Neuronal stem cell (in vitro differentiated cells): ENCODE measurements around the gene KCNQ1.

ENCODE experiments used
- DNase-seq: peaks from one replicate; pipeline ENCODE4 v3.0.0-alpha.2; 2013; ENCODE audit warnings: low spot score
- H2AFZ ChIP-seq: one replicate; pipeline ENCODE4 v1.6.1; 2013; ENCODE audit warnings: mild to moderate bottlenecking, low read length, inconsistent platforms
- H2AK5ac ChIP-seq: 2 replicates; pipeline ENCODE4 v1.6.1; 2013; ENCODE audit warnings: low read depth, mild to moderate bottlenecking, inconsistent platforms, low read length, moderate library complexity, mixed read lengths
- H2BK120ac ChIP-seq: 2 replicates; pipeline ENCODE4 v1.6.1; 2013; ENCODE audit warnings: low read depth, mild to moderate bottlenecking, inconsistent platforms, low read length, moderate library complexity, mixed read lengths
- H2BK12ac ChIP-seq: one replicate; pipeline ENCODE4 v1.6.1; 2013; ENCODE audit warnings: low read length, inconsistent platforms
- H2BK15ac ChIP-seq: 2 replicates; pipeline ENCODE4 v1.6.1; 2013; ENCODE audit warnings: mild to moderate bottlenecking, low read length, inconsistent platforms, mixed read lengths
- H2BK5ac ChIP-seq: one replicate; pipeline ENCODE4 v1.6.1; 2013; ENCODE audit warnings: inconsistent platforms, mild to moderate bottlenecking, low read length, moderate library complexity
- H3K14ac ChIP-seq: one replicate; pipeline ENCODE4 v1.6.1; 2013; ENCODE audit warnings: low read length, inconsistent platforms
- H3K18ac ChIP-seq: 2 replicates; pipeline ENCODE4 v1.6.1; 2013; ENCODE audit warnings: low read length, inconsistent platforms
- H3K23ac ChIP-seq: 2 replicates; pipeline ENCODE4 v1.6.1; 2013; ENCODE audit warnings: low read depth, mild to moderate bottlenecking, mixed read lengths, low read length, inconsistent platforms; ENCODE audit not compliant: poor library complexity
- H3K27ac ChIP-seq: replicated peaks from 3 replicates; pipeline ENCODE4 v1.5.1; 2013; ENCODE audit warnings: low read length, inconsistent platforms
- H3K27me3 ChIP-seq, 3 experiments: 2 replicates each; pipeline ENCODE4 v1.6.1; 2013; ENCODE audit warnings: low read length in 3 of 3, mild to moderate bottlenecking in 2 of 3, inconsistent platforms in 1 of 3, low read depth in 1 of 3, mixed read lengths in 1 of 3, moderate library complexity in 1 of 3; ENCODE audit not compliant: control insufficient read depth in 3 of 3, insufficient read depth in 3 of 3
- H3K36me3 ChIP-seq, 2 donors: replicated peaks in 1 of 2; 2 replicates each; pipeline ENCODE4 v1.6.1; 2013; ENCODE audit warnings: low read length in 2 of 2; ENCODE audit not compliant: control insufficient read depth in 2 of 2, insufficient read depth in 2 of 2
- H3K4ac ChIP-seq: 2 replicates; pipeline ENCODE4 v1.6.1; 2013; ENCODE audit warnings: inconsistent platforms, mild to moderate bottlenecking, low read length, moderate library complexity
- H3K4me1 ChIP-seq, 2 donors: 1 replicate in 1 of 2; 2 replicates in 1 of 2; pipeline ENCODE4 v1.6.1; 2013; ENCODE audit warnings: low read length in 2 of 2, low read depth in 1 of 2; ENCODE audit not compliant: control insufficient read depth in 2 of 2, insufficient read depth in 1 of 2
- H3K4me2 ChIP-seq: one replicate; pipeline ENCODE4 v1.6.1; 2013; ENCODE audit warnings: mild to moderate bottlenecking, low read length, inconsistent platforms; ENCODE audit not compliant: insufficient read depth, poor library complexity, severe bottlenecking
- H3K4me3 ChIP-seq, 2 donors: 2 replicates each; pipeline ENCODE4 v1.5.1; 2013; ENCODE audit warnings: low read length in 2 of 2, mild to moderate bottlenecking in 2 of 2, inconsistent platforms in 1 of 2, moderate library complexity in 1 of 2
- H3K79me1 ChIP-seq: one replicate; pipeline ENCODE4 v1.6.1; 2013; ENCODE audit warnings: low read depth, mild to moderate bottlenecking, inconsistent platforms, low read length, moderate library complexity
- H3K9ac ChIP-seq: one replicate; pipeline ENCODE4 v1.6.1; 2013; ENCODE audit warnings: mild to moderate bottlenecking, low read depth, low read length, inconsistent platforms; ENCODE audit not compliant: poor library complexity
- H3K9me3 ChIP-seq, 2 donors: replicated peaks in 1 of 2; 2 replicates each; pipeline versions ENCODE3 to v1.6.1; 2013; ENCODE audit warnings: low read length in 2 of 2, mild to moderate bottlenecking in 2 of 2, inconsistent platforms in 1 of 2, low read depth in 1 of 2, mixed read lengths in 1 of 2, moderate library complexity in 1 of 2; ENCODE audit not compliant: control insufficient read depth in 2 of 2, insufficient read depth in 1 of 2
- H4K8ac ChIP-seq: one replicate; pipeline ENCODE4 v1.6.1; 2013; ENCODE audit warnings: low read depth, mild to moderate bottlenecking, inconsistent platforms, low read length, moderate library complexity
- H4K91ac ChIP-seq: one replicate; pipeline ENCODE4 v1.6.1; 2013; ENCODE audit warnings: low read length, low read depth, mild to moderate bottlenecking, inconsistent platforms; ENCODE audit not compliant: poor library complexity
- WGBS, 2 donors: extraction: QIAGEN DNeasy Blood & Tissue Kit; methylation state at CpG; one replicate each; pipeline ENCODE4 v1.1.7; 2013; ENCODE audit warnings: missing lambda C conversion rate in 2 of 2, mixed read lengths in 1 of 2; ENCODE audit not compliant: insufficient read length in 2 of 2, insufficient replicate concordance in 1 of 2; ENCODE audit errors: extremely low coverage in 2 of 2; 5-methylcytosine and 5-hydroxymethylcytosine counted together

KCNQ1 gene

GRCh38 chr11:2734181-2735052 is 289.6 kb downstream of the KCNQ1 start:
- no peak overlapping the region for H4K91ac ChIP-seq
- H3K79me1 ChIP-seq, result no peaks in the 10 kb centered on the region
- peak overlapping the region; percentile 27 for H2BK15ac ChIP-seq
- H3K23ac ChIP-seq, result no peak overlapping the region
- no CpG with 5 or more reads among the region's 32 CpGs for WGBS, 2 donors
- H3K4ac ChIP-seq, result peak overlapping the region; percentile 100
- H3K4me2 ChIP-seq, result no peak overlapping the region
- peak overlapping the region; percentile 95 for H2BK5ac ChIP-seq
- no peaks in the 10 kb centered on the region for H3K36me3 ChIP-seq
- no peak overlapping the region for H3K27ac ChIP-seq
- peak overlapping the region; percentile 4 for H3K9ac ChIP-seq
- peak overlapping the region; percentile 73 for H2BK12ac ChIP-seq
- no peak overlapping the region for H4K8ac ChIP-seq
- DNase-seq, result no peak
- no peak overlapping the region for H3K4me3 ChIP-seq
- H3K9me3 ChIP-seq, result no peaks in the 10 kb centered on the region
- peaks cover 0 to 15% of the 10 kb centered on the region in 2 donors for H3K4me1 ChIP-seq
- H3K18ac ChIP-seq, result peak overlapping the region; percentile 92
- H2AK5ac ChIP-seq, result peak overlapping the region; percentile 96
- no peak overlapping the region for H3K14ac ChIP-seq
- no peak overlapping the region for H2AFZ ChIP-seq
- peaks cover 0 to 30% (median 2%) of the 10 kb centered on the region in 3 experiments for H3K27me3 ChIP-seq
- no peak overlapping the region for H2BK120ac ChIP-seq

- H4K8ac ChIP-seq, result no peak overlapping the region
- peaks cover 0 to 23% (median 2%) of the 10 kb centered on the region in 3 experiments for H3K27me3 ChIP-seq
- peak overlapping the region; percentile 53 for H3K18ac ChIP-seq
- H3K27ac ChIP-seq, result no peak overlapping the region
- no peak overlapping the region for H2BK5ac ChIP-seq
- H3K14ac ChIP-seq, result peak overlapping the region; percentile 56
- no peaks in the 10 kb centered on the region for H3K79me1 ChIP-seq
- peak overlapping the region; percentile 27 for H2BK15ac ChIP-seq
- no peaks in the 10 kb centered on the region for H3K9me3 ChIP-seq
- no peak overlapping the region for H4K91ac ChIP-seq
- H2AK5ac ChIP-seq, result peak overlapping the region; percentile 96
- H3K9ac ChIP-seq, result no peak overlapping the region
- no peak overlapping the region for H3K4me3 ChIP-seq
- no peak overlapping the region for H3K4ac ChIP-seq
- peak overlapping the region; percentile 58 for H2BK12ac ChIP-seq
- no peak overlapping the region for H2BK120ac ChIP-seq
- peaks cover 0 to 15% of the 10 kb centered on the region in 2 donors for H3K4me1 ChIP-seq
- no peak for DNase-seq
- no peak overlapping the region for H3K4me2 ChIP-seq
- WGBS, 2 donors, result no CpG with 5 or more reads among the region's 12 CpGs
- H3K23ac ChIP-seq, result no peak overlapping the region
- no peak overlapping the region for H2AFZ ChIP-seq
- no peaks in the 10 kb centered on the region for H3K36me3 ChIP-seq
Observed at GRCh38 chr11:2735053-2735589, 290.3 kb downstream of the KCNQ1 start.

- Histone ChIP-seq H4K91ac (no peak overlapping the region), H2AK5ac (peak overlapping the region; percentile 92), H2BK15ac (peak overlapping the region; percentile 67), H2AFZ (no peak overlapping the region), H3K23ac (no peak overlapping the region), H2BK5ac (no peak overlapping the region), H4K8ac (no peak overlapping the region), H3K4ac (peak overlapping the region; percentile 76), H3K9me3 (no peaks in the 10 kb centered on the region), H3K18ac (peak overlapping the region; percentile 76), H3K27ac (no peak overlapping the region), H3K4me2 (no peak overlapping the region), H3K4me3 (no peak overlapping the region), H3K9ac (no peak overlapping the region), H3K4me1 (peaks cover 0 to 12% of the 10 kb centered on the region in 2 donors), H3K14ac (peak overlapping the region; percentile 89), H3K27me3 (peaks cover 0 to 25% (median under 1%) of the 10 kb centered on the region in 3 experiments), H2BK12ac (peak overlapping the region; percentile 90), H2BK120ac (peak overlapping the region; percentile 72), H3K36me3 (no peaks in the 10 kb centered on the region), H3K79me1 (no peaks in the 10 kb centered on the region)
- no peak for DNase-seq
- WGBS, 2 donors, result no CpG with 5 or more reads among the region's 21 CpGs
Observed at GRCh38 chr11:2736577-2737225, 291.9 kb downstream of the KCNQ1 start.

GRCh38 chr11:2737226-2737590 is 292.4 kb downstream of the KCNQ1 start:
- no peaks in the 10 kb centered on the region for H3K79me1 ChIP-seq

More at GRCh38 chr11:2737226-2737590, 292.4 kb downstream of the KCNQ1 start:
- no peak overlapping the region for H3K27ac ChIP-seq
- no peak overlapping the region for H3K23ac ChIP-seq
- H2BK12ac ChIP-seq, result peak overlapping the region; percentile 90
- H3K27me3 ChIP-seq, result peaks cover 0 to 24% (median 0%) of the 10 kb centered on the region in 3 experiments
- H2AFZ ChIP-seq, result no peak overlapping the region
- no peaks in the 10 kb centered on the region for H3K9me3 ChIP-seq
- H4K91ac ChIP-seq, result no peak overlapping the region
- no peak for DNase-seq
- no peak overlapping the region for H3K14ac ChIP-seq
- H3K4me2 ChIP-seq, result no peak overlapping the region
- no peak overlapping the region for H3K18ac ChIP-seq
- H2AK5ac ChIP-seq, result peak overlapping the region; percentile 92
- H4K8ac ChIP-seq, result no peak overlapping the region
- no peaks in the 10 kb centered on the region for H3K36me3 ChIP-seq
- WGBS, 2 donors, result no CpG with 5 or more reads among the region's 7 CpGs
- H3K9ac ChIP-seq, result no peak overlapping the region
- peaks cover 0 to 11% of the 10 kb centered on the region in 2 donors for H3K4me1 ChIP-seq
- H2BK5ac ChIP-seq, result no peak overlapping the region
- H3K4ac ChIP-seq, result no peak overlapping the region
- H2BK15ac ChIP-seq, result no peak overlapping the region
- peak overlapping the region; percentile 72 for H2BK120ac ChIP-seq
- no peak overlapping the region for H3K4me3 ChIP-seq
